ENCODE data around the gene NRSN2.

The NRSN2 gene

GRCh38 chr20:311609-312008, 35.3 kb upstream of the NRSN2 start:
- DNase-seq (ENCODE audit: low read depth): no peak
- TF ChIP-seq MYC (IDR thresholded peaks at IDR 0.05; ENCODE audit: low read depth, low read length) (no peak), POLR2A (IDR thresholded peaks at IDR 0.05; ENCODE audit: extremely low read depth, insufficient read length) (no peak), CTCF (IDR thresholded peaks at IDR 0.05; ENCODE audit: low read depth, low read length) (no peak)
- TF ChIP-seq, protein P1, sequence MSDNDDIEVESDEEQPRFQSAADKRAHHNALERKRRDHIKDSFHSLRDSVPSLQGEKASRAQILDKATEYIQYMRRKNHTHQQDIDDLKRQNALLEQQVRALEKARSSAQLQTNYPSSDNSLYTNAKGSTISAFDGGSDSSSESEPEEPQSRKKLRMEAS (IDR thresholded peaks at IDR 0.05; ENCODE audit: low read depth, low read length): no peak
- no peak overlapping the region for H3K4me3 ChIP-seq (ENCODE audit: low read depth, low read length)

DNA sequence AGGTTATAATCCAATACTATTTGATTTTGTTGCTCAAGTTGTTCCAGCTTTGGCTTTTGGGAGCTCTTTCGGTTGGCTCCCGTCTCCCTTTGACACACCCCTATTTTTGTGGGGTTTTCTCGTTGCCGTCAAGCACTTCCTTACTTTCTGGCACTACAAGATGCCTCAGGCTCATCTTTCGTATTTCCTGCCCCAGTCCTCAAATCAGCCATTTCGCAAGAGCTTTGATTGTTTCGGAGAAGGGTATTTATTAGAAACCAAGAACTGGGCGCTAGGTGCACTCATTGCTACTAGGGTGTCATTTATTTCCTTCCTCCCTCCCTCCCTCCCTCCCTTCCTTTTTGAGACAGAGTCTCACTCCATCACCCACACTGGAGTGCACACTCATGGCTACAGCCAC, 34.8 kb upstream of the NRSN2 start:
- no peak overlapping the region for H3K4me3 ChIP-seq (ENCODE audit: low read depth, low read length)
- TF ChIP-seq CTCF (IDR thresholded peaks at IDR 0.05; ENCODE audit: low read depth, low read length) (no peak), MYC (IDR thresholded peaks at IDR 0.05; ENCODE audit: low read depth, low read length) (no peak), POLR2A (IDR thresholded peaks at IDR 0.05; ENCODE audit: extremely low read depth, insufficient read length) (no peak)
- TF ChIP-seq, protein P1 (IDR thresholded peaks at IDR 0.05; ENCODE audit: low read depth, low read length): no peak
- no peak for DNase-seq (ENCODE audit: low read depth)

GRCh38 chr20:312866-313265, 34.0 kb upstream of the NRSN2 start:
- no peak for DNase-seq (ENCODE audit: low read depth)
- TF ChIP-seq CTCF (IDR thresholded peaks at IDR 0.05; ENCODE audit: low read depth, low read length) (no peak), POLR2A (IDR thresholded peaks at IDR 0.05; ENCODE audit: extremely low read depth, insufficient read length) (no peak), MYC (IDR thresholded peaks at IDR 0.05; ENCODE audit: low read depth, low read length) (no peak)
- TF ChIP-seq, protein P1 (IDR thresholded peaks at IDR 0.05; ENCODE audit: low read depth, low read length): no peak
- H3K4me3 ChIP-seq (ENCODE audit: low read depth, low read length): no peak overlapping the region

- TF ChIP-seq CTCF (IDR thresholded peaks at IDR 0.05; ENCODE audit: low read depth, low read length) (no peak), POLR2A (IDR thresholded peaks at IDR 0.05; ENCODE audit: extremely low read depth, insufficient read length) (no peak), MYC (IDR thresholded peaks at IDR 0.05; ENCODE audit: low read depth, low read length) (no peak)
- TF ChIP-seq, protein P1 (IDR thresholded peaks at IDR 0.05; ENCODE audit: low read depth, low read length): no peak
- DNase-seq (ENCODE audit: low read depth): no peak
- no peak overlapping the region for H3K4me3 ChIP-seq (ENCODE audit: low read depth, low read length)
Measured at GRCh38 chr20:313402-313801, 33.5 kb upstream of the NRSN2 start.

GRCh38 chr20:313948-314347, 33.0 kb upstream of the NRSN2 start:
- TF ChIP-seq POLR2A (IDR thresholded peaks at IDR 0.05; ENCODE audit: extremely low read depth, insufficient read length) (no peak), CTCF (IDR thresholded peaks at IDR 0.05; ENCODE audit: low read depth, low read length) (no peak), MYC (IDR thresholded peaks at IDR 0.05; ENCODE audit: low read depth, low read length) (no peak)
- TF ChIP-seq, protein P1 (IDR thresholded peaks at IDR 0.05; ENCODE audit: low read depth, low read length): no peak
- H3K4me3 ChIP-seq (ENCODE audit: low read depth, low read length): no peak overlapping the region
- peak; percentile 50 for DNase-seq (ENCODE audit: low read depth)

All from NB4 (cell line).